Neural cell (in vitro differentiated cells): ENCODE measurements around the gene NDUFAF2. TPM values are rescaled to one million over a fixed set of nuclear protein-coding genes. Genes with fewer than 3 reads are reported as not detected.

Experiments used
- H2AFZ ChIP-seq: fragments of 200-600, 300-800 bp; sonication (generic), shearing (Covaris generic); 2 replicates; pipeline ENCODE4 v1.6.0; 2014; ENCODE audit warnings: low read depth, mild to moderate bottlenecking, antibody characterized with exemption, low read length, moderate library complexity
- H3F3A ChIP-seq: fragments of 200-600 bp; shearing (Covaris generic); 2 replicates; pipeline ENCODE4 v1.6.1; 2016; ENCODE audit warnings: mild to moderate bottlenecking, moderate library complexity, mixed read lengths, antibody characterized with exemption, low read length; ENCODE audit not compliant: insufficient read depth, poor library complexity, severe bottlenecking
- H3K27ac ChIP-seq: fragments of 200-600, 300-800 bp; sonication (generic), shearing (Covaris generic); 2 replicates; pipeline ENCODE4 v1.5.1; 2014; ENCODE audit warnings: mild to moderate bottlenecking, low read length, moderate library complexity
- H3K27me3 ChIP-seq: fragments of 300-800, 200-600 bp; sonication (generic), shearing (Covaris generic); 2 replicates; pipeline ENCODE4 v1.6.0; 2014; ENCODE audit warnings: mild to moderate bottlenecking, low read depth, low read length, moderate library complexity; ENCODE audit not compliant: insufficient read depth
- H3K36me3 ChIP-seq: fragments of 300-800, 200-600 bp; sonication (generic), shearing (Covaris generic); 2 replicates; pipeline ENCODE4 v1.5.1; 2014; ENCODE audit warnings: mild to moderate bottlenecking, antibody characterized with exemption, low read length, moderate library complexity; ENCODE audit not compliant: insufficient read depth
- H3K4me2 ChIP-seq: fragments of 300-800, 200-600 bp; sonication (generic), shearing (Covaris generic); 2 replicates; pipeline ENCODE4 v1.6.0; 2014; ENCODE audit warnings: mild to moderate bottlenecking, low read length
- H3K4me3 ChIP-seq: fragments of 300-800, 200-600 bp; sonication (generic), shearing (Covaris generic); 2 replicates; pipeline ENCODE4 v1.5.1; 2014; ENCODE audit warnings: mild to moderate bottlenecking, low read length, moderate library complexity
- H3K79me2 ChIP-seq: fragments of 200-600 bp; shearing (Covaris generic); replicated peaks from 2 replicates; pipeline ENCODE4 v1.6.0; 2014; ENCODE audit warnings: mild to moderate bottlenecking, low read length, moderate library complexity; ENCODE audit not compliant: insufficient read depth
- H3K9ac ChIP-seq: fragments of 300-800, 200-600 bp; sonication (generic), shearing (Covaris generic); 2 replicates; pipeline ENCODE4 v1.6.1; 2016; ENCODE audit warnings: mild to moderate bottlenecking, low read length, mixed read lengths
- H3K9me2 ChIP-seq: fragments of 200-600 bp; shearing (Covaris generic); 2 replicates; pipeline ENCODE4 v1.6.1; 2016; ENCODE audit warnings: mild to moderate bottlenecking, low read length, mixed read lengths; ENCODE audit not compliant: insufficient read depth
- H3K9me3 ChIP-seq: fragments of 200-600, 300-800 bp; sonication (generic), shearing (Covaris generic); 2 replicates; pipeline ENCODE4 v1.6.1; 2016; ENCODE audit warnings: mild to moderate bottlenecking, mixed run types, low read length, moderate library complexity, mixed read lengths
- H4K20me1 ChIP-seq: fragments of 200-600 bp; shearing (Covaris generic); 2 replicates; pipeline ENCODE4 v1.6.1; 2016; ENCODE audit warnings: mild to moderate bottlenecking, mixed run types; ENCODE audit not compliant: insufficient read depth
- CTCF ChIP-seq: fragments of 450-650 bp; IDR thresholded peaks from 2 replicates; pipeline ENCODE4 v1.5.1; 2014; ENCODE audit warnings: antibody characterized with exemption, mild to moderate bottlenecking, moderate library complexity; ENCODE audit not compliant: poor library complexity, severe bottlenecking
- EP300 ChIP-seq: fragments of 450-650 bp; conservative IDR thresholded peaks from 2 replicates; pipeline ENCODE4 v1.6.1; 2014; ENCODE audit warnings: antibody characterized with exemption, mild to moderate bottlenecking, moderate library complexity; ENCODE audit not compliant: poor library complexity, severe bottlenecking
- EZH2 ChIP-seq: fragments of 200-600, 300-800 bp; shearing (Covaris generic), sonication (generic); IDR thresholded peaks from 2 replicates; pipeline ENCODE4 v1.6.1; 2014; ENCODE audit warnings: antibody characterized with exemption, low read length, borderline replicate concordance, mild to moderate bottlenecking; ENCODE audit not compliant: insufficient read depth, poor library complexity, severe bottlenecking
- MXI1 ChIP-seq: fragments of 450-650 bp; conservative IDR thresholded peaks from 2 replicates; pipeline ENCODE4 v1.6.1; 2014; ENCODE audit warnings: antibody characterized with exemption, mild to moderate bottlenecking; ENCODE audit not compliant: poor library complexity, severe bottlenecking
- POLR2AphosphoS5 ChIP-seq: IDR thresholded peaks from 2 replicates; pipeline ENCODE4 v1.6.1; 2012
- RAD21 ChIP-seq: fragments of 450-650 bp; conservative IDR thresholded peaks from 2 replicates; pipeline ENCODE4 v1.6.1; 2014; ENCODE audit warnings: antibody characterized with exemption, mild to moderate bottlenecking, moderate library complexity
- REST ChIP-seq: IDR thresholded peaks from 2 replicates; pipeline ENCODE4 v1.6.1; 2012; ENCODE audit warnings: borderline replicate concordance
- SMC3 ChIP-seq: fragments of 450-650 bp; conservative IDR thresholded peaks from 2 replicates; pipeline ENCODE4 v1.6.1; 2014; ENCODE audit warnings: antibody characterized with exemption, mild to moderate bottlenecking, moderate library complexity; ENCODE audit not compliant: poor library complexity
- TAF1 ChIP-seq: IDR thresholded peaks from 2 replicates; pipeline ENCODE4 v1.6.1; 2012; ENCODE audit warnings: low read depth
- polyA plus RNA-seq: library from polyadenylated mRNA; depleted of rRNA; stranded (reverse); fragments of >200 nt; gene quantifications from 2 replicates; pipeline ENCODE4 v1.2.3, GENCODE V29; 2014

The NDUFAF2 gene
- polyA plus RNA-seq, 1 donor from 2014 or later, result 53.6 TPM

GRCh38 chr5:61044545-61044944 lies 99.5 kb downstream of the NDUFAF2 start:
- H3K9ac ChIP-seq, result no peak overlapping the region
- no peak overlapping the region for H2AFZ ChIP-seq
- TF ChIP-seq RAD21, result no peak
- TF ChIP-seq REST, result no peak
- TF ChIP-seq MXI1, result no peak
- no peak for TF ChIP-seq CTCF
- TF ChIP-seq EZH2, result no peak
- TF ChIP-seq SMC3, result no peak
- TF ChIP-seq POLR2AphosphoS5, result no peak
- no peak for TF ChIP-seq TAF1
- TF ChIP-seq EP300, result no peak
- no peaks in the 10 kb centered on the region for H3K27me3 ChIP-seq
- no peak overlapping the region for H3K27ac ChIP-seq
- no peaks in the 10 kb centered on the region for H3K79me2 ChIP-seq
- H3K36me3 ChIP-seq, result no peaks in the 10 kb centered on the region
- H3F3A ChIP-seq, result no peaks in the 10 kb centered on the region
- no peak overlapping the region for H3K4me3 ChIP-seq
- H3K9me2 ChIP-seq, result no peaks in the 10 kb centered on the region
- no peak overlapping the region for H3K4me2 ChIP-seq
- no peaks in the 10 kb centered on the region for H4K20me1 ChIP-seq
- peaks cover 5% of the 10 kb centered on the region for H3K9me3 ChIP-seq

- Histone ChIP-seq H3K36me3 (no peaks in the 10 kb centered on the region), H3K9ac (no peak overlapping the region), H4K20me1 (no peaks in the 10 kb centered on the region), H3K9me3 (peaks cover 5% of the 10 kb centered on the region), H3K4me3 (no peak overlapping the region), H2AFZ (no peak overlapping the region), H3K4me2 (no peak overlapping the region), H3K27ac (no peak overlapping the region), H3K79me2 (no peaks in the 10 kb centered on the region), H3F3A (no peaks in the 10 kb centered on the region), H3K9me2 (no peaks in the 10 kb centered on the region), H3K27me3 (no peaks in the 10 kb centered on the region)
- TF ChIP-seq POLR2AphosphoS5, result no peak
- no peak for TF ChIP-seq MXI1
- TF ChIP-seq TAF1, result no peak
- TF ChIP-seq RAD21, result no peak
- TF ChIP-seq SMC3, result no peak
- TF ChIP-seq EP300, result no peak
- TF ChIP-seq CTCF, result no peak
- no peak for TF ChIP-seq EZH2
- TF ChIP-seq REST, result no peak
These were observed 102.3 kb downstream of the NDUFAF2 start for GRCh38 chr5:61047346-61047745.
